HG02763 (cell line): ENCODE data around the gene EFNB2.

Source experiments
- ATAC-seq: cut with Tn5 transposase; IDR thresholded peaks from one replicate; pipeline ENCODE4 v1.9.1; 2021; ENCODE audit warnings: mild to moderate bottlenecking, moderate library complexity; ENCODE audit not compliant: unreplicated experiment

The EFNB2 gene

DNA sequence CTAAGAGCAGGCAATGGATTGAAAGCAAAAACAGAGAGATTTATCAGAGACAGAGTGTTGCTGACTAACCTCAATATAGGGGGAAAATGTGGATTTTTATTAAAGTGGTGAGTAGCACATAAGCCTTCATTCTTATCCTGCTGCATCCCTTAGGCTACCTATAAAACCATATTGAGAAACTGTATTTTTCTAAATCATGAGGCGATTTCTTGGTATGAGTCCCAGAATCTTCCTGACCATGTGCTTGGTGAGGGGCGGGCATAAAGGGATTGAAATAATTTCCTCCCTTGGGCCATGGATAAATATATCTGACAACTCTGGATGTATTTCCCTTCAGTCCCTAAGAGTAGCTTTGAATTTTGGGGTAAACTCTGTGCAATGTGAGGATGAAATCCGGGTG lies 72.8 kb downstream of the EFNB2 start:
- no peak for ATAC-seq

DNA sequence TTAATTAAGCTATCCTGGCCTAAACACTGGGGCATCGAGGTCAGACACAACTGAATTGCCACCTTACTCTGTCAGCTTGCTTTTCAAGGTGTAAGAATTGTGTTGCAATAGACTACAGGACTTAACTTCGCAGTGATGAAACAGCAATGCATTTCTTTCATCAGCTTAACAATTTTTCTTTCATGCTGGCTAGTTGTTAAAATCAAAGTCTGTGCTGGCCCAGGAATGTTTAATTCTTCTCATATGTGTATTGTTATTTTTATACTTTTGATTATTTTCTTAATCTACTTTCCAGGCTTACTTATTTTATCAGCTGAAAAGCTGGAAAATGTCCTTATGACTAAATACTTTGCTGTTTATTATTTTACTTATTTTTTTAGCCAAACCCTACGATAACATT lies 79.7 kb downstream of the EFNB2 start:
- no peak for ATAC-seq

DNA sequence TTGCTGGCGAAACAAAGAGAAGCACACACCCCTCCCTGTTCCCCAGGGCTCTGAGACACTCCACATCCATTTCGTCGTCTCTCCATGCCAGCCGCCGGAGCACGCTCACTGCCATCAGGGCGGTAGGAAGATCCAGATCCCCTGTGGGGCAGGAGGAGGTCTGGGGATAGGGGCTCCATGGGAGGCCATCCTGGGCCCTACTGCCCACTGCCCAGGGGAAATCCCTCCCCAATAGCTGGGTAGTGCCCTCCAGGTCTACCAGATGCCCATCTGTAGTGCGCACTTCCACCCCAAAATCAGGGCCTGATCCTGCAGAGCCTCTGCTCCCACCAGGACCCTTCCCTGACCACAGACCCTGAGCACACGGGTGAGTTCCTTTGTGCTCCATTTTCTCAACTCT lies 80.3 kb downstream of the EFNB2 start:
- ATAC-seq: no peak

DNA sequence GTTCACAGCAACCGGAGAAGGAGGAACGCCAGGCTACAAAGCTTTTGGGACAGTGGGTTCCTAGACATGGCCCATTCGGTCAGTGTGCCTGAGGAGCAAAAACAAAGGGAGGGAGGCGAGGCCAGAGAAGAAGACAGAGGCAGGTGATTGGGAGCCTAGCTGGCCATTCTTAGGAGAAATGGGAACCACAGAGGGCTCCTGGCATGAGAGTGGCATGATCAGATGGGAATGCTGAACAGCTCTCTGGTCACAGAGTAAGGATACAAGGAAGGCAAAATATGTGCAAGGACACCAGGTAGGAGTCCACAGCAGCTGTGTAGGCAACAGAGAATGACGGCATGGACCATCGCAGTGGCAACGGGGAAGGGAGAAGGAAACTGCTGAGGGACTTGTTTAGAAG lies 82.4 kb downstream of the EFNB2 start:
- no peak for ATAC-seq

DNA sequence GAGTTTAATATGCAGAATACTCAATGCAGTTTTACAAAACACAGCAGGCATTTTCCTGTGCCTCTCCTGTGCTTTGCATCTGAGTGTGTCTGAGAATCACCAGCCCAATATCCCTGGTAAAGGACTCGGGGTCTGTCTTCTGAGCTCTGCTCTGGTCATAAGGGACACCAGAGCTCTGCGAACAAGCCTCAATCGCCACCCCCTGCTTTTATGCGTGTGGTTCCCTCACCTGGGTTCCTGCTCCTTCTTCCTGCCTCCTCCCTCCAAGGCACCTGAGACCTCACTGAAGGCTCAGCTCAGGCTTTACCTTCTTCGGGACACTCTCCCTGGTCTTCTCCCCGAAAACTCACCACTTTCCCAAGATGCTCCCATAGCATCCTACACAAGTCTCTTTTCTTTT lies 84.5 kb downstream of the EFNB2 start:
- ATAC-seq: no peak

DNA sequence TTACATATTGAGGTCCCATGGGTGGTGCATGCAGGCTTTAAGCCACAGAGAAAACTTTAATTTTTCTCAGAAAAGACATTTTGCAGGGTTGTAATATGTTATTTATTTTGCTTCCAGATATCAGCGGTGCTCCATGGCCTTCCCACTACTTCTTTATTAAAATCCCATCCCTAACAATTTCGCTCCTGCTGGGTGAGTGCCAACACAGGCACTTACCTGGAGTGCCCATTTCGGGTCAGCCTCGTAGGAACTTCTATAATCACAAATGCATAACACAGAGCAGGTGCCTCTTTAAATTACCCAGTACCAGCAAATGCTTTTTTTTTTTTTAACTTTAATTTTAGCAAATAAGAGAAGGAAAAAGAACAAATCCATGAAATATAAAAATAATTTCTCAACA lies 86.4 kb downstream of the EFNB2 start:
- ATAC-seq: no peak

DNA sequence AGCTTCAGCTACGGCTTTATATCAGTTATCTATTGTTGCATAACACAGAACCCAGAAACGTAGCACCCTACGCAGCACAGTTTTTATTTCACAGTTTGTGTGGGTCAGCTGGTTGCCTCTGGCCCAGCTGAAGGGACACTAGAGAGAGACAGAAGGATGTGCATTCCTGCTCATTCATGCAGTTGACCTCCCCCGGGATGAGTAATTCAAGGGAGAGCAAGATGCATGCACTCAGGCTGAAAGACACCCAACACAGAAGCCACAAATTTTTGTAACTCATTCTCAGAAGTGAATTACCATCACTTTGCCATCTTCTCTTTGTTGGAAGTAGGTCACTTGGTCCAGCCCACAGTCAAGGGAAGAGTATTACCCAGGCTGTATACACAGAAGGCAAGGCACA lies 89.5 kb downstream of the EFNB2 start:
- ATAC-seq: no peak

DNA sequence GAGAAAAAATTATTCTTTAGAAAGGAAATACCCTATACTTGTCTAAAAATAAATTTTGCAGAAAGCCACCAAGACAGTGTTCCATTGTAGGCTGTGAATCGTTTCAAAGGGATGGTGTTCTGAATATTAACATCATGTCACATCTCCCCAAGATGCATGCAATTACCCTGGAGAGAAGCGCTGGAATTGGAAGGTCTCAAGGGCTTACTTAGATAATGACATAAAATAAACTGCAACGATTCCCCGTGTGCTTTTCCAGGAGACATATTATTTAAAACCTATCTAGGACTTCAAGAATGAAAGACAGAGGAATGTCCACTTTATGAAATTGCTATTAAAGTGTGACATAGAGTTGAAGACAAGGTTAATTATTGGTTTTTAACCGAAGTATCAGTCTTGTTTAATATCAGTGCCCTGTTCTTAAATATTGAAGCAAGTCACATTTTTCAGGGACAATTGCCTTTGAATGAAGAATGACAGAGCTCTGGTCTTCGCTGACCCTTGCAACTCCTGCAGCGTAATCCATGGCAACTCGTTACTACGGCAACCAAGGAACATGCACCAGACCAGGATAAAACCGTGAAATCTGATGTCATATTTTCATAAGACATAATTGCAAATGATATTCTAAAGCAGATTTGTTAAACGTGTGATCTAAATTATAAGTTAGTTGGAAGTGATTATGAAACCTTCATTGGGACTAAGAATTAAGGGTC lies 91.7 kb downstream of the EFNB2 start:
- ATAC-seq: no peak

DNA sequence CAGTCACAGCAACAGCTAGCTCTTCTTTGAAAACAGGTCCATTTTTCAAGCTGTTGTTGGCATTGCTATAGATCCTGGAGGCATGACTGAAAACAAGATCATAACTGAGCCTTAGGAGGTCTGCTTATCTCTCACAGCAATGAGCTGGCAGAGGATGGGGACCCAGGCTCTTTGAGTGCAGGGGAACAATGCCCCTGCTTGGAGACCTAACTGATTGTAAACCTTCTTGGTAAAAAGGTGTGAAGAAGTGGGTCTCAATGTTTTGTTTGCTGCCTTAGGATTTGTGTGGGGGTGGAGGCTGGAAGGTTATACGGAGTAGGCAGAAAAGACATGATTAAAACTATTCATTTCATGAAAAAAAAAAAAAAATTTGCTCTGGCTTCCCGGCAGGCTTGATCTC lies 94.6 kb downstream of the EFNB2 start:
- no peak for ATAC-seq
